AG04450 (cell line): Measurements from ENCODE around the gene CERS6. TPM values are rescaled to one million over a fixed set of nuclear protein-coding genes. Genes with fewer than 3 reads are reported as not detected.

Experiments
- CTCF ChIA-PET: fragments of 300-600, 350-600 bp; formaldehyde crosslinking; extraction: SDS; loops from one replicate; lab custom pipeline; 2022; ENCODE audit warnings: antibody characterized with exemption, inconsistent platforms; lab: Charles Lee
- POLR2A ChIA-PET: fragments of 350-600 bp; formaldehyde crosslinking; extraction: SDS; loops from one replicate; lab custom pipeline; 2021; ENCODE audit warnings: antibody characterized with exemption, inconsistent platforms; lab: Yijun Ruan, JAX
- DNase-seq: peaks from one replicate; pipeline ENCODE4 v3.0.0-alpha.2; 2011; ENCODE audit warnings: low read depth, low spot score
- H3K27ac ChIP-seq: one replicate; pipeline ENCODE4 v1.5.1; 2012; ENCODE audit warnings: low read depth, low read length, control low read depth
- H3K27me3 ChIP-seq: one replicate; pipeline ENCODE4 v1.6.0; 2012; ENCODE audit warnings: low read length; ENCODE audit not compliant: control insufficient read depth, insufficient read depth
- H3K4me3 ChIP-seq: 2 replicates; pipeline ENCODE4 v1.5.1; 2011; ENCODE audit warnings: mild to moderate bottlenecking, low read depth, low read length, control low read depth
- H3K9me3 ChIP-seq: 2 replicates; pipeline ENCODE4 v1.5.1; 2012; ENCODE audit warnings: low read length; ENCODE audit not compliant: control insufficient read depth, insufficient read depth
- polyA plus RNA-seq: library from polyadenylated mRNA; depleted of rRNA; stranded (reverse); fragments of >200 nt; gene quantifications from 2 replicates; pipeline ENCODE4 v1.2.3, GENCODE V29; 2011
- TF ChIP-seq, protein P1 (sequence below): IDR thresholded peaks from 2 replicates; pipeline ENCODE4 v1.5.1; 2011; ENCODE audit warnings: low read depth, low read length, control low read depth, inconsistent platforms

The CERS6 gene
- polyA plus RNA-seq, 1 experiment, result 6.2 TPM

DNA sequence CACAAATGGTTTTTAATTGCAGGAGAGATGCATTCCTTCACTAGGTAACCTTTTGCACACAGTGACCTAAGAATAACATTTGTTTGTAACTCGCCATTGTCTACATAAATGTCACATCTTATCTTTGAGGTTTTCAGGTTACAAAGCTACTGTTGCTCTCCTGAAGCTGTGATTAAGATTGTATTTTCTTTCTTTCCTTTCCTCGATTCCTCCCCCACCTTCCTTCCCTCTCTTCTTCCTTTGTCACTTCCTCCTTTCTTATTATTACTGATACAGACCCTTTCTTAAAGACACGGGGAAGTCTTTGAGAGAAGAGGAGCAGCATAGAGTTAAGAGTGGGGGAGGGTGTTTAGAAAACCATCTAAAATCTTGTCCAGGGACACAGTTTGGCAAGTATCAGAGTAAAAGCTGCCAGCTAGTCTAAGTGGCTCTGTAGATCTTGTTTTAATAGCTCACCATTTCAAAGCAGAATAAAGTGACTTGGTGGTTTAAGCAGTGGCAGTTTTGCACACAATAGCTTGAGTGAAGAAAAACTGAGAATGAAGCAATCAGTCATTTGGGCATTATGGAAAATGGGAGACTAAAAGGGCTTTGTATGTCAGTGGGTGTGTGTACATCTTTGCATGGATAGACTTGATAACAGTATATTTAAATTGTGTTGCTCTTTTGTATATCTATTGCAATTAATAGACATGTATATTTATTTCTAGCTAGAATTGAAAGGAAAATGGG lies 10.9 kb downstream of the CERS6 start:
- Histone ChIP-seq H3K27me3 (no peaks in the 10 kb centered on the region), H3K27ac (no peak overlapping the region), H3K4me3 (no peak overlapping the region), H3K9me3 (no peaks in the 10 kb centered on the region)
- CTCF ChIA-PET, result interaction anchor here (0.6 to 1.8 kb wide), 2 partner anchors 9 to 120 kb away, joined by 3 to 5 read pairs; no protein-coding TSS in a partner anchor
- DNase-seq, result no peak
- POLR2A ChIA-PET, result no interaction called here
- TF ChIP-seq, protein P1, sequence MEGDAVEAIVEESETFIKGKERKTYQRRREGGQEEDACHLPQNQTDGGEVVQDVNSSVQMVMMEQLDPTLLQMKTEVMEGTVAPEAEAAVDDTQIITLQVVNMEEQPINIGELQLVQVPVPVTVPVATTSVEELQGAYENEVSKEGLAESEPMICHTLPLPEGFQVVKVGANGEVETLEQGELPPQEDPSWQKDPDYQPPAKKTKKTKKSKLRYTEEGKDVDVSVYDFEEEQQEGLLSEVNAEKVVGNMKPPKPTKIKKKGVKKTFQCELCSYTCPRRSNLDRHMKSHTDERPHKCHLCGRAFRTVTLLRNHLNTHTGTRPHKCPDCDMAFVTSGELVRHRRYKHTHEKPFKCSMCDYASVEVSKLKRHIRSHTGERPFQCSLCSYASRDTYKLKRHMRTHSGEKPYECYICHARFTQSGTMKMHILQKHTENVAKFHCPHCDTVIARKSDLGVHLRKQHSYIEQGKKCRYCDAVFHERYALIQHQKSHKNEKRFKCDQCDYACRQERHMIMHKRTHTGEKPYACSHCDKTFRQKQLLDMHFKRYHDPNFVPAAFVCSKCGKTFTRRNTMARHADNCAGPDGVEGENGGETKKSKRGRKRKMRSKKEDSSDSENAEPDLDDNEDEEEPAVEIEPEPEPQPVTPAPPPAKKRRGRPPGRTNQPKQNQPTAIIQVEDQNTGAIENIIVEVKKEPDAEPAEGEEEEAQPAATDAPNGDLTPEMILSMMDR, result no peak

DNA sequence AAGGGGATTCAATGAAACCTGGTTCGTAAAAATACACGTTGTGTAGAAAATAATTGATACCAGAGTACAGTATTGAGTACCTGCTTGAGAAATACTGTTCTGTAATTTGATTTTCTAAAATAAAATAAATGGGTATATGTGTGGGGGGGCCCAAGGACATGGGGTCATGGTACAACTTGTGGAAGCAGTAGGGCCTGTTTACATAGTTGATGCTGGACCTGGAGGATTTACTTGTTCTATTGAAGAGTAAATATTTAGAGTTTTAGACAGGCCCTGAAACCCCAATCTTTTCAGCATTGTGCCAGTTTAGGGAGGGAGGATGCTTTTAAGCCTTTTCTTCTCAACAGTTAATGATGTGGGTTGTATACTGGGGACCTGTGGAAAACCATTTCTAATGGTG lies 11.7 kb downstream of the CERS6 start:
- POLR2A ChIA-PET, result no interaction called here
- DNase-seq, result no peak
- TF ChIP-seq, protein P1, result no peak

DNA sequence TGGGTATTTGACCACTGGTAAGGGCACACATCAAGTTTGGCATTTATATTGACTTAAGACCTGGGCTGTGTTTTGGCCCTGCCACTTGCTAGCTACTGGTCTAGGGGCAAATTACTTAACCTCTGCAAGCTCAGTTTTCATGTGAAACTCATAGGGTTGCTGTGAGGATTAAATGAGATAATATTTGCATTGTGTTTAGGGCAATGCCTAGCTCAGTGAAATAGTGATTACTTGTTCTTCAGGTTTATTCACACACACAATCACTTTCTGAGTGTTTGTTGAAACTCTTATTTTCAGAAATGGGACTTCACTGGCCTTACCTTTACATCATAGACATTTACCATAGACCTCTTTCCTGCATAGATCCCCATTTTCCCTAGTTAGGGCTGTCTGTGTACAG lies 12.3 kb downstream of the CERS6 start:
- DNase-seq, result no peak
- no peaks in the 10 kb centered on the region for H3K9me3 ChIP-seq
- TF ChIP-seq, protein P1, result no peak
- no peak overlapping the region for H3K4me3 ChIP-seq
- H3K27ac ChIP-seq, result no peak overlapping the region
- H3K27me3 ChIP-seq, result no peaks in the 10 kb centered on the region
- ChIA-PET CTCF (no interaction called here), POLR2A (no interaction called here)

More for the DNA sequence above, 11.7 kb downstream of the CERS6 start:
- Histone ChIP-seq H3K27me3 (no peaks in the 10 kb centered on the region), H3K4me3 (no peak overlapping the region), H3K27ac (no peak overlapping the region), H3K9me3 (no peaks in the 10 kb centered on the region)
- CTCF ChIA-PET, result interaction anchor here (1.8 kb wide), 1 partner anchor 121 kb away, joined by 5 read pairs; no protein-coding TSS in a partner anchor

DNA sequence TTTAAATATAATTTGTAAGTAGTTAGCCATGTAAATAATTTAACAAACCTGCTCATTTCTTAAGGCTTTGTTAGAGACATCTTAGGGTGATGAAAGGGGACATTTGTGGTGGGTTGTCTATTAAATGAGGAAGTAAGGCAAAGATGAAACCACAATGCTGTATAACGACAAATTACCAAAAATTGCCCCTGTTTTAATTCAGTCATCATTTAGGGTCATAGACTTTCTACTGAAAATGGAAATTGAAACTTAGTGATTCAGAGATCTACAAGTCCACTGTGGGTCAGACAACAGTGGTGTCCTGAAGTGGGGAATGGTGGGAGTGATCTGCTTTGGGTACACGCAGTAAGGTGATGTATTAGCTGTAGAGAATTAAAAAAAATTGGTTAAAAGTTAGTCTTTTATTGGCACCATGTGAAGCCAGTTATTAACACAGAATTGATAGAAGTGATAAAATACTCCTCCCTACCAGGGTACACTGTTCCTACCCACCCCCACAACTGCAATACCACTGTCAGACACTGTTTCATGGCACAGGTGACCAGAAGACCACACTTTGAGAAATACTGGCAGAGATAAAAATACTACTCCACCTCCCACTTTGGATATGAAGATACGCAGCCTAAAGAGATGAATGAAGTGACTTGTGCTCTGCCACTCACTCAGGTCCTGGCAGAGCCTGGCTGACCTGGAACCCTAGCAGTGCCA lies 13.4 kb downstream of the CERS6 start:
- ChIA-PET CTCF (no interaction called here), POLR2A (no interaction called here)
- H3K27me3 ChIP-seq, result no peaks in the 10 kb centered on the region
- DNase-seq, result no peak
- TF ChIP-seq, protein P1, result no peak
- no peaks in the 10 kb centered on the region for H3K9me3 ChIP-seq
- no peak overlapping the region for H3K4me3 ChIP-seq
- no peak overlapping the region for H3K27ac ChIP-seq
